Raji (cell line): ENCODE data around the gene TAX1BP1.

Experiments used
- POLR2A ChIP-seq: IDR thresholded peaks from 2 replicates; pipeline ENCODE4 v1.6.1; 2011; ENCODE audit warnings: low read depth, low read length, control low read depth; ENCODE audit not compliant: insufficient read depth

Gene TAX1BP1

DNA sequence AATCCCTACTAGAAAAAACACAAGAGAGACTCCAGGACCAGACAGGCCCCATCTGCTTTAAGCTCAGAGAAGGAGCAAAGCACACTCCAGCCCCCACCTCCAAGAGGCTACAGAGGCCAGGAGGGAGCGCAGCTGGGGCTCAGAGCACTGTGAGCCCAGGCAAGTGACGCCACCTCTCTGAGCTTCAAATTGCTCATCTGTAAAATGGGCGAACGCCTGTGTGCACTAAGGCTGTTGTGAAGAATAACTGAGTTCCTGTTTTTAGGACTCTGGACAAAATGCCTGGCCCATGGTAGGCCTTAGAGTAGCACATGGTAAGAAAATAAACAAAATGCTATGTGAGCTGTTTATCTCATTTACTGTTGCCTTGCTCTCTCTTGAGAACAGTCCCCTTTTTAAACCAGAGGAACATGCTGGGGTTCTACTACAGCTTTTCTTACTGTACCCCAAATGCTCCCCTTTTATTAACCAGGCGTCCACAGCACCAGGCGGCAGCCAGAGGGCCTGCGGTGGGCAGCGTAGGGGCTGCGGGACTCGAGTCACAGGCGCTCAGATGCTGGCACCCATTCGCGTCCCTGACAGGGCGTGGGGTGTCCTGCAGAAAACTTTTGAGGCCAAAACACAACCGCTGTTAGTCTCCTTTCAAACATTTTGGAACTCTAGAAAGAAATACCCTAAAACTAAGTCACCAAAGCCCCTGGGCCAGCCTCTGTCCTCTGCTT lies 103.8 kb downstream of the TAX1BP1 start:
- TF ChIP-seq POLR2A: no peak

DNA sequence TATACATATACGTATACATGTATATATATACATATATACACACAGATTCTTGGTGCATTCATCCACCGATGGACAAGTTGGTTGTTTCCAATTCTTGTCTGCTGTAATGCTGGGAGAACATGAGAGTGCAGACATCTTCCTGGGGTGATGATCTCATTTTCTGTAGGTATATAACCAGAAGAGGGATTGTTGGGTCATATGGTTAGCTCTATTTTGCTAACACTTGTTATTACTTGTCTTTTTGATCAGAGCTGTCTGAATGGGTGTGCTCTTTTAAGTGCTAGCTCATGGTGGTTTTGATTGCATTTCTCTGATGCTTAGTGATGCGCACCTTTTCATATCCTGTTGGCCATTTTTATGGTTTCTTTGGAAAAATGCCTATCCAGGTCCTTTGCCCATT lies 106.4 kb downstream of the TAX1BP1 start:
- no peak for TF ChIP-seq POLR2A

DNA sequence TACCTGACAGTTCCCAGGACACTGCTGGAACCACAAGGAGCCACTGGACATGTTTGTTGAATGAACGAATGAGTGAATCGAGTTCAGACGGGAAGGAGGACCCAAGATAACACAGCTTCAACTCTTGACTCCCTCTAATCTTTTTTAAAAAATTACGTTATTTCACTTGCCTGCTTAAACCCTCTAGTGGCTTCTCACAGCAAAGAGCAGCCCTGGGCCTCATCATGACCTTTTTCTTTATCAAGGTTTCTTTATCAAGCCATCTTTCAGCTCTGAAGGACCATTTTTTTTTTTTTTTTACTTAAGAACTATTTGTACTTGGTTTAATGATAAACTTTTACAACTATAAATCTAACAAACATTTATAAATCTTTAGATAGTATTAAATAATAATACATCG lies 110.6 kb downstream of the TAX1BP1 start:
- TF ChIP-seq POLR2A: no peak

DNA sequence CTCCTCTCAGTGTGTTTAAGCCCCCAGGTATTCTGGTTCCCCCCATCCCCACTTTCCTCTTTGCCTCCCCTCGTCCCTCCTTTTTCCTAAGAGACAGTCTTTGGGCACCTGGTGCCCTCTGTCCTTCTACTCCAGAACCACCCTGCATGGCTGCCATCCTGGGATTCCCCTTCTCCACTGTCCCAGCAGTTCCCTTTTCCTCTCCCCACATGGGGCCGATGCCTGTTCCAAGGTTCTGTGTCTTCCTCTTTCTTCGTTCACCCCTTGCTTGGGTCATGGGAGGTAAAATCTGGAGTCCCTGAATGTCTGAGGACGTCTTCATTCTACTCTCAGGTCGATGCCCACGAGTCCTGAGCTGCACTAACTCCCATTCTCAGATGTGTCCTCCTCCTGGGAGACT lies 120.8 kb downstream of the TAX1BP1 start:
- no peak for TF ChIP-seq POLR2A

DNA sequence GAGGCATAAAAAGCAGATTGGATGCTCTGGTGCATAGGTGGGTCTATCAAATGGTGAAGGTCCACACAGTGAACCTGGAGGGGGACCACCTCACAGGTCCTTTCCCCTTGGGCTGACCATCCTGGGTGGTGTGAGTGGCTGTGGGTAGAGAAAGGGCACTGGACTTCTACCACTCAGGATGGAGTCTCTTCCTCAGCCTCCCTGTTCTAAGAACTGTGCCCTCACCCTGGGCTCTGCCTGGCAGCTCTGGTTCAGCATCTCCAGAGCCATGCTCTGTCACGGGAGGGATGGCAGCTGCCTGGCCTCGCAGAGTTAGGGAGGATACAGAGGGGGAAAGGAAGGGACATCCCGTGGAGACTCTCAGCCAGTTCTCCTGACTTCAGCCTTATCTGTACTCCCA lies 121.8 kb downstream of the TAX1BP1 start:
- no peak for TF ChIP-seq POLR2A

DNA sequence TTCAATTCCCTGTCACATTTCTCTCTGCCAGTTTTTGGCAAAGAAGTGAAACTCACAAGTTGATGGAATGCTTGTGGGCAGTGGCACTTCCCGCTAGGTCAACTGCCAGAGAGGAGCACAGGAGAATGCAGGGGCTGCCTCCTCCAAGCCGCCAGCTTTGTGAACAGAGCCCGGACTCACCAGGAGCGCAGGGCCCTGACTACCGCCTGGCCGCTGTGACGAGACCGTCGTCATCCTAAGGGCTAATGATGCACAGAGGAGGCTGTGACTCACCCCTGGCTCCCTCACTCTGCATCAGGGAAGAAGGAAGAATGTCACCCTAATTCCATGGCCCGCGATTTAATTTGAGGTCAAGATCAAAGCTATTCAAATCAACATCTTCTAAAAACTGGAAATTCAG lies 123.9 kb downstream of the TAX1BP1 start:
- TF ChIP-seq POLR2A: no peak

DNA sequence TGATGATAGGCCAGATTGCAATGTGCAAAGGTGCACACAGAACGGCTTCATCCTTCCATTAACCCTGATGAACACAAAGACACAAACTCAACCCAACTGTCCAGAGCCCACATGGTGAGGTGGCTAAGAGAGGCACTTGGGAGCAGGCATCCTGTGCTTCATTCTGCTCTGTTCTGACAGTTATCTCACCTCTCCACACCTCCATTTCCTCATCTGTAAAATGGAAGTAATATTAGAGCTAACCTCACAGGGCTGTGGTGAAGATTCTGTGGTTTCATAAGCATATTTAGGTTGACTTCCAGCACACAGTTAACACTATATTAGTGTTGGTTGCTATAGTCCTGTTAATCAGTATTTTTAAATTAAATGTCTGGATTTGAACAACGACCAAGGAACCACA lies 126.3 kb downstream of the TAX1BP1 start:
- TF ChIP-seq POLR2A: no peak

DNA sequence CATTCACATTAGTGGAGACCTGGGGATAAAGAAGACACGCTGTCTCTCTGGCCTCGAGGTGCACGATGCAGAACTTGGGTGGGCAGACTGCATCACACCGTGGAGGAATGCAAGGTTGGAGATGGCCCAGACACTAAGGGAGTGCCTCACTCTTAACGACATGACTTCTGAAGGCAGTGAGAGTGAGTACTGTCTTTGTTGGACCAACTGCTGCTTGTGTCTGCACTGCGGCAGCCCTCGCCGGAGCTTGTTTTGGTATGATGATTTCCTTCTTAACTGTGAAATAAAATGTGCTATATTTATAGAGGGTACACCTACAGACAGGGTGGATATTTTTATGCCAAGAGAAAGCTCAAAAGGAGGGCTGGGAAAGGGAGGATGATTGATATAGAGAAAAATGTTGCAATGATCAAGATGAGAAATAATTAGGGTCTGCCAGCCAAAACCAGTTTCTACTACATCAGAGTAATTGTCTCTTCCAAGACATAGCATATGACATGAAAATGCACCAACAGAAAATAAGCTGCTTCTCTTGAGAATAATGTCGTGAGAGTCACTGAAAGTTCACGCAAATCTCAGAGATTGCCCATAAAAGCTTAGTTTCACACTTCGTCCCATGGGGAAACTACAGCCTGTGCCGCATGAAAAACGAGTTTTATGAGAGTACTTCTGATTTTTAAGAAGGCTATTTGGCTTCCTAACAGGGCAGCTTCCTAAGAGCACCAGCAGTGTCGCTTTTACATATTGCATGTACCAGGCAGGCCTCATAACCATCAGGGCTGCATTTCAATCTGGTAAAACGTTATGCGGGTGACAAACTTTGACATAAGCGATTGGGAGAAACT lies 127.1 kb downstream of the TAX1BP1 start:
- TF ChIP-seq POLR2A: no peak

DNA sequence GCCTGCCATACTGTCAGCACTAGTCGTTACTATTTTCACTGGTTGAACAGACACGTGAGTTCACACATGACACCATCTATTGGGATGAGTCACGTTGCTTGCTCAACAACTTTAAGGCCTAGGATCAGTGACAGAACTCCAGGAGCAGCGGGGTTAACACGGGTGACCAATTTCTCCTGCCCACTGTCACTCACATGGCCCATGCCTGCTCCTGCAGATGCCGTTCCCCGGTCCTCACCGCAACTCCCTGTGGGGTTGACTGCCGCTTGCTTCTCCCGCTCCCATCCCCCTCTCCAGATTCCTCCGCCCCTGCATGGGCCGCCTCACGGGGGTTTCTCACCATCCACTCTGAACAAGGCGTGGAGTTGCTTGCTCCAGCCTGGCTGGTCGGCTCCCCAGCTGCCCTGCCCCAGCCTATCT lies 128.2 kb downstream of the TAX1BP1 start:
- no peak for TF ChIP-seq POLR2A

DNA sequence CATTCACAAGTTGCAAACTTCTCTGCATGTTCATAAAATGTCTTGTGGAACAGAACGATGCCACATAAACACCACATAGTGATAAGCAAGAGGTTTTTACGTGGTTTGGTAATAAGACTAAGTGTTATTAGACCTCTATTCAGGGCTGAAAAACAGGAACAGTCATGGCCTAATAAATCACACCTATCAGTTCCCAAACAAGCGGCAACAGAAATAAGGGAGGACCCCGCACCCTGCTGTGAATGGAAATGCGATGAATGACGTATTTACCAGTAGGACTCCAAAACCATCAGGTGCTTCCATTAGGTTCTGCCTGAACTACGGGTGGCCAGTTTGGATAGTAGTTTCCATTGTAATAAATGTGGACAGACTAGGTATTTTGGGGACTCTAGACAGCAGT lies 129.1 kb downstream of the TAX1BP1 start:
- TF ChIP-seq POLR2A: no peak

DNA sequence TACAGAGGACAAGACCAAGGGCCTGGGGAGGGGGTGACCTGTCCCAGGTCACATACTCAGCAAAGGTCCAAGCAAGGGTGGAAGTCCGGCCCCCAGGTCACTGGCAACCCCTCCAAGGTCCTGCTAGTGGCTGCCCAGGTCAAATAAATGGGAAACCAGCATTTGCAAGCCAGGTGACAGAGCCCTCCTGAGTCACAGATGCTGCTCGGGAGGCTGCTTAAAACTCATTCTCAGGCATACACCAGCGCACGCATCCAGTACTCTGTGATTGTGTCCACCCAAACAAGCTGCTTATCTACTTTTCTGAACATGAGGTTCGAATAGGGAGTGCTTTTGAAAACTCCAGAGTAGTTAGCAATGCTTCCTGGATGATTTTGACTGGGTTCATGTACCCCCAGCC lies 130.6 kb downstream of the TAX1BP1 start:
- TF ChIP-seq POLR2A: no peak

DNA sequence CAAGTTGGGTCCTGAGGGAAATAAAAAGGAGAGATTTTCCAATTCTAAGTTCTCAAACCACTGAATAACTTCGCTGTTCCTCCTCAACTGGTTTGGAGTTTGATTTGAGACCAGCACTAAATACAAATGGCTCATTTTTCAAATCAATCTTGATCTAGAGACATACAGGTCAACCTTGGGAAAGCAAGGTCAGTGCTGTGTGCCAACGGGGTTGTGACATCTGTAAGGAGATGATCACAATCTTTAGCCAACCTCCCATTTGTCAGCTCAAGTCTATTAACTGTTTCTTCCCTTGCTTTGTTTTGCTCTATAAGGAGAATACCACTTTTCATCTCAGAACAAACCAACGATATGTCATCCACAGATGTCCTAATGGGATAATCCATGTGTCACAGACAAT lies 131.1 kb downstream of the TAX1BP1 start:
- no peak for TF ChIP-seq POLR2A

DNA sequence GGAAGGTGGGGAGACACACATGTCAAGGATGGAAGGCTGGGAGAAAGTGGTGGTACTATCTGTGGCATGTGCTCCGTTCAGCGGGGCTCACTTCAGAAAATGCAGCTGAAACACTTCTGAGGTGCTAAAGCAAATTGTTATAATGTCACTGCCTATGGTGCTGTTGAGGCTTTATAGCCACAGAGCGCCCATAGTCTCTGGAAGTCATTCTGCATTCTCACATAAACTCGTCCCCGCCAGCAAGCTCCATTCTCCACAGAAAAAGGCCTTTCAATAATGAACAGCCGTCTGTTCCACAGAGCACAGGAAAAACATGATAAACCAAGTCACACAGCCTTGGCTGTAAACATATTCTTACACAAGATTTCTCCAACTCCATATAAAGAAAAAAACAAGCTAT lies 131.9 kb downstream of the TAX1BP1 start:
- TF ChIP-seq POLR2A: no peak

DNA sequence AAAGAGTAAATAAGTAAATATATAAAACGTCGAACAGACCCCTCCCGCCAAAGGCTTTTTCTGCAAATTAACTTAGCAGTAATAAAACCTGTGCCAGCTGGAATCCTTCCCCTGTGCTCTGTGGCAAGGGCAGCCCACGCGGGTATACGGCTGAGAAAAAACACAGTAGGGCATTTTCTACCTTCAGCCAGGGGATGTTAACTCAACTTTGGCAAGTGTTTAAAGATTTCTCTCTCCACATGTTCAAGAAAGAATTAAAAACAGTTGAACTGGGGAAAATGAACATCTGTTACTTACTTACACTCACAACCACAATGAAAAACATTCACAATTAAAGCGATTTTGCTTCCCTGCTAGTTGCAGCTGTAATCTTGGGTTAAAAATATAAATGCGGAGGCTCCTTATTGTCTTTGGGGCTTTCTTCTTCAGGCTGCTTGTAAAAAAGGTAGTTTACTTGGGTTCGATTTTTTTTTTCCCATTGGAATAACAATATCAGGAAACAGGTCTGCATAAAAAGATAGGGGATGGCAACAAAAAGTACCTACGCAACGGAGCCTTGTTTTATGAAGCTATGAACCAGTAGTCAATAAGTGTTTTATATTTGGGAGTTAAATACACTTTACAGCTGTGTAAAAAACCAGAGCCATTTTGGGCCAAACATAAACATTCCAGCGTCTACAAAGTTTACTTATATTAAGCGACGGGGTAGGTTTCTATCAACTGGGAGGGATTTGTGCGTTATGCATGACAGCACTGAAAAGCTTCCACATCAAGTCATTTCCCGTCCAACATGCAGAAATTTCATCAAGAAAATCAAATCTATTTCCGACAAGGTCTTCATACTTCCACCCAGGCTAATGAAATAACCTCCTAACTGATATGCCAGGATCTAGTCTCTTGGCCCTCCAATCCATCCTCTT lies 132.7 kb downstream of the TAX1BP1 start:
- no peak for TF ChIP-seq POLR2A

DNA sequence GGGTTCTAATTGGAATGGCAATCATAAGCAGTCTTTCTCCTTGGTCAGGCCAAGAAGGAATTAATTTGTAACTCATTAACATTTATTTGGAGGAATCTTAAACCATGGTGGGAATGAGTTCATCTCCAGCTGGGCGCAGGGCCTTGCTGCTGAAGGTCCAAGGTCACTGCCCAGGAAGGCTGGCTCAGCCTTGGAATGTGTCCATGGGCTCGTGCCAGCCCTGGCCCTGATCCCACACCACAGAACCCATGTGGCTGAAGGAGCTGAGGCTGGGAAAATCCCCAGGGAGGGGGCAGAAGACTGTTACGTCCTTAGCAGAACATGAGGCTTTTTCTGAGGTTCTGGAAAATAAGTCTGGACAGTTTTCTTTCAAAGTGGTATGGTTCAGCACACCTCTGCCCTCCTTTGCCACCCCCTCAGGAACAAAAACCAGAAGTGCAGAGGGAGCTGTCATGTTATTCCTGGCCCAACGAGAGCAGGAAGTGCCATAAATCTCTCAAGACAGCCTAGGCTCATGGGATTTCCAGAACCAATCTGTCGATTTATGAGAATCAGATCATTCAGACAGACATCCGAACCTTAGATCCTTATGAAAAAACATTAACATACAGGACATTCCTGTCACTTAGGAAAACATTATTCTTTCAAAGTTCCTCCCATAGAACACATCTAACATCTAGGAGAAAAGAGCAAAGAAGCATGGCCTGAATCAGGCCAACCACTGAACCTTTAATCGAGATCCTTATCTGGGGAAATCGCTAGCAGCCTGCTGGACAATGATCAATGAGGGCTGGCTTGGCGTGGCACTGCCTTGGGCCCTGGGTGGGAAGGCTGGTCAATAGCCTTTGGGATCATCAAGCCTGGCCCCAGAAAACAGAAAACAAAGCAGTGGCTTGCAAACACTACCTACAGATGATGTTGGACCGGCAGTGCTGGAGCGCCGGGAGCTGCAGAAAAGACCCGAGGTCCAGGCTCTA lies 134.3 kb downstream of the TAX1BP1 start:
- no peak for TF ChIP-seq POLR2A

DNA sequence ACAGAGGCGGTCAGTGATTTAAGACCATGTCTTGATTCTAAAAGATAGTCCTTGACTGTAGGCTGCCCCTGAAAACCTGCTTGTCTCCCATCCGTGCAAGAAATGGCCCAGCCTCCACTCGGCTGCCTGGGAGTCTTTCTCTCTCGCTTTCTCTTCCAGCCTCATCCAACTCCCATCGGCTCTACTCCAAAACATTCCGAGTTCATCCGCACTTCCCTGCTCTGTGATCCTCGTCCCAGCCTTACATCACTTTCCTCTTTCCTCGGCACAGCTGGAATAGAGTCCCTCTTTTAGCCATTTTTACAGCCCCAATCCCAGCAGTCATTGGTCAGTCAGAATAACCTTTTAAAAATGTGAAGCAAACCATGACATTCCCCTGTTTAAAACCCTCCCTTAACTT lies 135.1 kb downstream of the TAX1BP1 start:
- TF ChIP-seq POLR2A: no peak
